HG02759 (cell line): Measurements from ENCODE around the gene MED16.
A peak's percentile ranks its signal among the peaks of the same experiment; 100 is the strongest.

ENCODE experiments used
- ATAC-seq: cut with Tn5 transposase; IDR thresholded peaks from one replicate; pipeline ENCODE4 v1.9.1; 2021; ENCODE audit warnings: mild to moderate bottlenecking, moderate library complexity; ENCODE audit not compliant: unreplicated experiment

MED16 gene

DNA sequence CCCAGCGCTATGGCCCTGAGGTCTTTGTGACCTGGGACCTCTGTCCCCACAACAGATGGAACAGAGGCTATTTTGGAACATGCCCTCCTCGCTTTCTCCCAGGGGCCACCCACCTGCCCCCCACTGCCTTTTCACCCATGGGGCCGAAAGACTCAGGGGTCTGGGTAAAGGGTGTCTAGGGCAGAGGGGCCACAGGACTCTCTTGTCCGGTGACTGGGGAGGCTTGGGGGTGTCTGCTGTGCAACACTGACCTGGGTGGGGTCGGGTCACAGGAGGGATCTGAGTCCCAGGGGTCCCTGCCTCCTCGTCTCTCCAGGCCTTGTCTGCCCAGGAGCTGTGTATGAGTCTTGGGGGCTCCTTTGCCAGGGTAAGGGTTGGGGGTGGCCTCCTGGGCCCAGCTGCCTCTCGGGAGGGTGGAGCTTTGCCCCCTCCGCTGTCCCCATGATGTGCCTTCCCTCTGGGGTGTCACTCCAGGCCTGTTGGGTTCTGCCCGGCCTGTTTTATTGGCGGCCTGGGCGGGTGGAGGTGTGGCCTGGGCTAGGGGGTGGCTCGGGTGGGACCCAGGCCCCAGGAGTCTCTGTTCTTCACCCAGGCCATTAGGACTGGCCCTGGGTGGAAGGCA lies 34.9 kb upstream of the MED16 start:
- no peak for ATAC-seq

DNA sequence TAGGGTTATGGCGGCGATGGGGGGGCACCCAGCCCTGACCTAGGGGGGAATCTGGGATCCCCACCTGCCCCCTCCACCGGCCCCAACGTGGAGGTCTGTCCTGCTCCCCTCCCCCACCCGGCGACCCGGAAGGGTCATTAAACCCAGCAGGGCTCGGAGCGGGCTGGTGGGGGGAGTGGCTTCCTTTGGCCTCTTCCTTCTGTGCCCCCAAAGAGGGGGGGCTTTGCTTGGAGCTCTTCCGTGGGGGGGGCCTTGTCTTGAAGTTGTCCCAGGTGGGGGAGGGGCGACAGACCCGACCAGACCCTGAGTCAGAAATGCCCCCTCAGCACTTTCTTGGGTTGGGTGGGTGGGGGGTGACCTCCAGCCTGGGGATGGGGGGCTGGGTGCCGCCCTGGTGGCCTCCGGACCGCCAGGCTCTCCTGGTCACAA lies 34.4 kb upstream of the MED16 start:
- ATAC-seq, result no peak

DNA sequence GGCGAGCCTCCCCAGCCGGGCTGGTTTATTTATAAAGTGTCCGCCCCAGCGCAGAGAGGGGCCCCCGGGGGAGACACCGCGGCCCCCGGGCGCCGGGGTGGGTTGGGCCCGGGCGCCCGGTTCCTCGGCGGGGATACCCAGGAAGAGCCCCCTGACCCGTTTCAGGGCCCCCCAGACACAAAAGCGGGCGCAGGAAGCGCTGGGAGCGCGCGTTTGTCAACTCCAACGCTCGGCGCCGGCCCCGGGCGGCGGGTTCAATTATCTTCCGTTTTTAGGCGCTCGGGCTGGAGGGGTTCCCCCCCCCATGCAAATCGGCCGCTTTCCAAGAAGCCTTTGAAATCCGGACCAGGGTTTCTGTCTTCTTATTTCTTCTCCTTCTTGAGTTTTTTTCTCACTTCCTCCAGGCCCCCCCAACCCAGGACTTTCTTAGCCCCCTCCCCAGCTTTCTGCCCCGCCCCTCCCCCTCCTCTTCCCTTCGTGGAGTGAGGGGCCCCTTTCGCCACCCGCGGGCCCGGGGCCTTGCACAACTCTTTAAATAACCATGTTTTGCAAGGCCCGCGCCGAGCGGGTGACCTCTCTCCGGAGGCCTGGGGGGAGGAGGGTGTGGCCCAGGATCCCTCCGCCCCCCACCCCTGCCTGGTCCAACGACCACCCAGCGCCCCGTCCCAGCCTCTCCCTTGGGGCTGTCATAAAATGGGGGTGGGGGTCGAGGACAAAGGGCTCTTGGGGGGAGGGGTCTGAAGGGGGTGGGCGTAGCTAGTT lies 33.8 kb upstream of the MED16 start:
- no peak for ATAC-seq

DNA sequence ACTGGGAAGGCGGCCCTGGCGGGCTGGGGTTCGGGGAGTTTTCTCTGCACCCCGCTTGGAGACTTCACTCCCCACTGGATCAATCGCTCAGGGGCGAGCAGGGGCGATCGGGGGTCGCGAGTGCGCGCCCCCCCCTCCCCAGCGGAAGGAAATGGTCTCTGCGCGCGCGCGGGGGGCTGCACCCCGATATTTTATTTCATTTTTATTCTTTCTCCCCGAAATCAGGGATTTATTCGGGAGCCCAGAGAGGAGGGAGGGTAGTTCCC lies 33.3 kb upstream of the MED16 start:
- no peak for ATAC-seq

DNA sequence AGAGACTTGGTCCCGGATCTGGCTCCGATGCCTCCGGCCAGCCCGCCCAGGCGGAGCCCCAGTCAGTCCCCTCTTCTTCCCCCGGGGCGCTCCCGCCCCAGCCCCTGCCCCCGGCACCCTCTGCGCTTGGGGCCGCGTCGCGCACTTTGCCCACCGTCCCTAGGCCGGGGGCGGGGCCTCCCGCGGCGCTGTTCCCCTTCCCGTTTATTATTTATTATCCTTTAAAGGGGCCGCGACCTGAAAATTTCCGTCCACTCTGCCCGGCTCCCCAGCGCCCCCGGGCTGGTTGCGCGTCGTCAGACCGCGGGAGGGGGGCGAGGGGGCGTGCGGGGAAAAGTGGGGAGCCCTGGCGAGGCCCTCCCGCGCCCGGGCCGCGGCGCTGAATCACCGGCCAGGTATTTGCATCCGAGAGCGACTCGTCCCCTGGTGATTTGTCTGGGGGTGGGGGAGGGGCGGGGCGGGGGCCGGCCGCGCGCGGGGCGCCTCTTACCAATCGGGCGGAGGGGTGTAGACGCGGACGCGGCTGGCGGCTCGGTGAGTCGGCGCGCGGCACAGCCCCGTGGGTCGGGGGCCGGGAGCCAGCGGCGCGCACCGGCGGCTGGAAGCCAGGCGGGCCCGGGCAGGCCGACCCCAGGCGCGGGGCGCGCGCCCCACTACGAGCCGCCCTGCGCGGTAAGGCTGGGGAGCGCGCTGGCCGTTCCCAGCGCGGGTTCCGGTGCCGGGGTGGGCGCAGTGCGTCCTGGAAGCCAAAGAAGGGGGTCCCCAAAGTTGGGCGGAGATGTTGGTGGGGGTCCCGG lies 32.7 kb upstream of the MED16 start, which contains the start of gene ARID3A:
Gene ARID3A (plus strand): TSS at position 510 of the 797 bp plus-strand sequence. CDS start 3,494 bp downstream, outside the sequence.
- peak; percentile 65 for ATAC-seq

DNA sequence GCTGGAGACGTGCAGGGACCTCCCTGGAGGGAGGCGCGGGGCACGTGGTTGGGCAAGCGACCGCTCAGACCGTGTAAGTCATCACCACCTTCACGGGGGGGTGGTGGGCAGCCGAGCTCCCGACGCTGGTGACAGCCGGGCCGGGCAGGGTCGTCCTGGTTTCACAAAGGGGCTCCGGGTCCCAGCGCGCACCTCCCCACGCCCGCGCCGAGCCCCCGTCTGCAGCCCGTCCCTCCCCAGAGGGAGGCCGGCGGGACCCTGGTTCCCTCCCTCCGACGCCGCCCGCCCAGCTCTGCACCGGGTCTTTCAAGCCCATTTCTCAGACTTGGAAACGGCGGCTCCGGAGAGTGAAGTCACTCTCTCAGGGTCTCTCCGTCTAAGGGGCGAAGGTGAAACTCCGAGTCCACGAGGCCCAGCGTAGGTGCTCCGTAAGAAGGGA lies 32.1 kb upstream of the MED16 start:
- ATAC-seq, result peak; percentile 44

DNA sequence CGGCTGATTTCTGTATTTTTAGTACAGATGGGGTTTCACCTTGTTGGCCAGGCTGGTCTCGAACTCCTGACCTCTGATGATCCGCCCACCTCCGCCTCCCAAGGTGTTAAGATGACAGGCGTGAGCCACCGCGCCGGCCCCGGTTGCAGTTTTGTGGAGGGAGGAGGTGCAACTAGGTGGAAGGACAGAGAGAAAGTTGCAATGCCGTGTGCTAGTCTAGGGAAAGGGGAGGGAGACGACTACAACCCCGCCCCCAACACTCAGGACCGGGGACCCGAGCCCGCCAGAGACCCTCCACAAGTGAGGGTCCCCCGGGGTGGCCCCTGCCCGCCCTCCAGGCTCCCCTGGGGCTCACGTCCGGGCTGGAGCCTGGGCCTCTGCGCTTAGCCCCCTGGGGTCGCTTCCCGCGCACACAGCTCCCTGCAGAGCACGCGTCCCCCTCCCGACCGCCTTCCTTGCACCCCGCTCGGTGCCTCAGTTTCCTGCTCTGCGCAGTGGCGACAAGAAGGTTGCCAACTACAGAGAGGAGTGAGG lies 31.6 kb upstream of the MED16 start:
- ATAC-seq, result no peak

DNA sequence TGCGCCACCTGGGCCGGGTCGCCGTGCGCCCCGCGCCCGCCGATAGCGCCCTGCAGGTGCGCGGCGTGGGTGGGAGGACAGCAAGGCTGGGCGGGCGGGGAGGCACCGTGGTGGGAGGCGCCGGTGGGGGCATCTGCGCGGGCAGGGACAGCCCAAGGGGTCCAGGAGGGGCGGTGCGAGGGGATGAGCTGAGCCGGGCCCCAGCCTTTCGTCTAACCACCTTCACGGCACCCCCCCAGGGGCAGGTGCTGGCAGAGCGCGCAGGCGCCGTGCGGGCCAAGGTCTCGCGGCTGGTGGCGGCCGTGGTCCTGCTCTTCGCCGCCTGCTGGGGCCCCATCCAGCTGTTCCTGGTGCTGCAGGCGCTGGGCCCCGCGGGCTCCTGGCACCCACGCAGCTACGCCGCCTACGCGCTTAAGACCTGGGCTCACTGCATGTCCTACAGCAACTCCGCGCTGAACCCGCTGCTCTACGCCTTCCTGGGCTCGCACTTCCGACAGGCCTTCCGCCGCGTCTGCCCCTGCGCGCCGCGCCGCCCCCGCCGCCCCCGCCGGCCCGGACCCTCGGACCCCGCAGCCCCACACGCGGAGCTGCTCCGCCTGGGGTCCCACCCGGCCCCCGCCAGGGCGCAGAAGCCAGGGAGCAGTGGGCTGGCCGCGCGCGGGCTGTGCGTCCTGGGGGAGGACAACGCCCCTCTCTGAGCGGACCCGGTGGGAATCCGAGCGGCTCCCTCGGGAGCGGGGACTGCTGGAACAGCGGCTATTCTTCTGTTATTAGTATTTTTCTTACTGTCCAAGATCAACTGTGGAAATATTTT lies 27.3 kb upstream of the MED16 start:
- ATAC-seq, result no peak

DNA sequence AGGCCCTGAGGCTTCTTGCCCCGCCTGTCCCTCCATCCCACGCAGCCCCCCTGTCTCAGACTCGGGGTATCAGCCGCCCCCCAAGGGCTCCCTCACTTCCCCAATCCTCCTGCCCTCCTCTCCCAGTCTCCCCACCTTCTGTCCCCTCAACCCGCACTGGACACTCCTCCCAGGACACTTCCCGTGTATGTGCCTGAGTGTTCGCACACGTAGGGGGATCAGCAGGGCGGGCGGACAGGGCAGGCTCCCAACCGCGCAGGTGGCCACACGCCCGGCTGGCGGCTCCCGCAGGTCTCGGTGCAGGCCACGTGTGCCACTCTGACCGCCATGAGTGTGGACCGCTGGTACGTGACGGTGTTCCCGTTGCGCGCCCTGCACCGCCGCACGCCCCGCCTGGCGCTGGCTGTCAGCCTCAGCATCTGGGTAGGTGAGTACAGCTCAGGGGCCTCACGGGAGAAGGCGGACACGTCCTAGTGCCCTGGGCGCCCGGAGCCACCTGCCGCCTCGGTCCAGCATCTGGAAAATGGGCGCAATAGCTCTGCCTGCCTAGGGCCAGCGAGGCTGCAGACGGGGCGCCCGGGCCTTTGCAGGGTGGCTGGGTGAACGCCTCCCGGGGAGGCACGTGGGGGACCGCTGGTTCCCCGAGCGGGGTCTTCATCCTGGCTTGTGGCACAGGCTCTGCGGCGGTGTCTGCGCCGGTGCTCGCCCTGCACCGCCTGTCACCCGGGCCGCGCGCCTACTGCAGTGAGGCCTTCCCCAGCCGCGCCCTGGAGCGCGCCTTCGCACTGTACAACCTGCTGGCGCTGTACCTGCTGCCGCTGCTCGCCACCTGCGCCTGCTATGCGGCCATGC lies 26.4 kb upstream of the MED16 start:
- ATAC-seq, result no peak

DNA sequence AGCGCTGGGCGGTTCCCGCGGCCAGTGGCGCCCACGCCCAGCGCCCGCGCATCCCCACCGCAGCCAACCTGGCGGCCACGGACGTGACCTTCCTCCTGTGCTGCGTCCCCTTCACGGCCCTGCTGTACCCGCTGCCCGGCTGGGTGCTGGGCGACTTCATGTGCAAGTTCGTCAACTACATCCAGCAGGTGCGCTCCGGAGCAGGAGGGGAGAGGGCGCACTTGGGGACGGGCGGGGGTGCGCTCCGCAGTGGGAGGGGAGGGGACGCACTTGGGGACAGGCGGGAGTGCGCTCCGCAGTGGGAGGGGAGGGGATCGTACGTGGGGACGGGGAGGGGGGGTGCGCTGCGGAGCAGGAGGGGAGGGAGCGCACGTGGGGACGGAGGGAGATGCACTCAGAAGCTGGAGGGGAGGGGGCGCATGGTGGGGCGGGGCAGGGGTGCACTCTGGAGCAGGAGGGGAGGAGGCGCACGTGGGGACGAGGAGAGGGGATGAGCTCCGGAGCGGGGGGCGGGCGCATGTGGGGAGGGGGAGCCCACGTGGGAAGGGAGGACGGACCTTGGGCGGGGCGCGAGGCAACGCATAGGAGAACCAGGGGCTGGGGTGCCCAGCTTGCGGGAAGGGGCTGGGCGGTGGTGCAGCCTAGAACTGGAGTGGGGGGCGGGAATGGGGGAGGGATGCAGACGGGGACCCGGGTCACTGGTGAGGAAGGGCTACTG lies 25.7 kb upstream of the MED16 start:
- no peak for ATAC-seq

DNA sequence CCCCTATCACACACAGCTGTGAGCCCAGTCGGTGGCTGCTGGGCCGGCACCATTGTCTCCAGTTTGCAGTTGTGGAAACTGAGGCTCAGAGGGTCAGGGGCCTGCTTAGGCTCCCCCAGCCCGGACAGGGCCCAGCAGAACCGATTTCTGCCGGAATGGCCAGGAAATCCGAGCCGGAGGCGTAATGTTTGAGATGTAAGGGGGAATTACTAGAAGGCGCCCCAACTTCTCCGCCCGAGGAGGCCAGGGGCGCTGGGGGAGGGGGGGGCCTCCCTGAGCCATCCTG lies 25.1 kb upstream of the MED16 start:
- no peak for ATAC-seq

DNA sequence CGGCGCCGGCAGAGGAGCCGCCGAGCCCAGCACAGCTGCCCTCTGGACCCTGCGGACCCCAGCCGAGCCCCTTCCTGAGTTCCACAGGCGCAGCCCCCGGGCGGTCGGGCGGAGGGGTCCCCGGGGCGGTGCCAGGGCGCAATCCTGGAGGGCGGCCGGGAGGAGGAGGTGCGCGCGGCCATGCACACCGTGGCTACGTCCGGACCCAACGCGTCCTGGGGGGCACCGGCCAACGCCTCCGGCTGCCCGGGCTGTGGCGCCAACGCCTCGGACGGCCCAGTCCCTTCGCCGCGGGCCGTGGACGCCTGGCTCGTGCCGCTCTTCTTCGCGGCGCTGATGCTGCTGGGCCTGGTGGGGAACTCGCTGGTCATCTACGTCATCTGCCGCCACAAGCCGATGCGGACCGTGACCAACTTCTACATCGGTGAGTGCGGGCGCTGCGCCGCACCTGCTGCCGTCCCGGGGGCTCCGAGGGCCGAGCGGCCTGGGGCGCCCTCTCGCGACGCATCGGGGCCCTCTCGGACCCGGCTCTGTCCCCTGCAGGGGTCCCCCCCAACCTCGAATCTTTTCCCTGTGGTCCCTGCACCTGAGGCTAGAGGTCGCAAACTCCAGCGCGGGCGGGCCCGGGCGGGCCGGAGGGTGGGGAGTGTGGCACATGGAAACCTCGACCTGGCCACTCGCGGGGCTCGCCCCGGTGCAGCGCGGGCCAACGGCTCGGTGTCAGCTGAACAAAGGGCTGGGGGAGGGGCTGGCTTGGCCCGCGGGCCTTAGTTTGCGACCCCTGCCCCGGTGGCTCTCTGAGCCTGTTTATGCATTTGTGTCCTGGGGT lies 24.6 kb upstream of the MED16 start, which contains the start of gene KISS1R:
Gene KISS1R (plus strand): TSS at position 11 of the 829 bp plus-strand sequence. CDS start 170 bp downstream, at position 181.
- no peak for ATAC-seq

DNA sequence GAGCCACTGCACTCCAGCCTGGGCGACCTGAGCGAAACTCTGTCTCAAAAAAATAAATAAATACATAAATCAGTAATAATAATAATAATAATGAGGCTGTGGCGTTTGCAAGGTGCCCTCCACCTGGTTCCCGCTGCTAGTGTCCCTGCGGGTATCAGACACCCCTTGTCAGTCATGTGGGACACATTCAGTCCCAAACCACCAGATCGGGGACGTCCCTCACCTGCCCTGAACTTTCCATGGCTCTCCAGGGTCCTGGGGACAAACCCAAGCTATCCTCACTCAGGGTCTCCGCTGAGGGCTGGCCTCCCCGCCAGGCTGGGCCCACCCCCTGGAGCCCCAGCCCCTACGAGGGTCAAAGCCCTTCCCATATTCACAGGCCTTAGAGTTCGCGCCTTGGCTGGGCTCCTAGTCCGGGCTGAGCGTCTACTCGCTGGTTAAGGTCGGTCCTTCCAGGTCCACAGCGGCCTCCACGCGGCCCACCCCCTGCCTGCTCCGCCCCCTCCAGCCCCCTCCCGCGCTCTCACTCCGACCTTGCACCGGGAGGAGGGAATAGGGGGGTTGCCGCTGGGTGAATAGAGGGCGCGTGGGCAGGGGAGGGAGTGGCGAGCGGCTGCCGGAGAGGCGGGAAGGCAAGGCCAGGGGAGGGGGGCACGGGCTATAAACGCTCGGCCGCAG lies 23.8 kb upstream of the MED16 start:
- no peak for ATAC-seq

DNA sequence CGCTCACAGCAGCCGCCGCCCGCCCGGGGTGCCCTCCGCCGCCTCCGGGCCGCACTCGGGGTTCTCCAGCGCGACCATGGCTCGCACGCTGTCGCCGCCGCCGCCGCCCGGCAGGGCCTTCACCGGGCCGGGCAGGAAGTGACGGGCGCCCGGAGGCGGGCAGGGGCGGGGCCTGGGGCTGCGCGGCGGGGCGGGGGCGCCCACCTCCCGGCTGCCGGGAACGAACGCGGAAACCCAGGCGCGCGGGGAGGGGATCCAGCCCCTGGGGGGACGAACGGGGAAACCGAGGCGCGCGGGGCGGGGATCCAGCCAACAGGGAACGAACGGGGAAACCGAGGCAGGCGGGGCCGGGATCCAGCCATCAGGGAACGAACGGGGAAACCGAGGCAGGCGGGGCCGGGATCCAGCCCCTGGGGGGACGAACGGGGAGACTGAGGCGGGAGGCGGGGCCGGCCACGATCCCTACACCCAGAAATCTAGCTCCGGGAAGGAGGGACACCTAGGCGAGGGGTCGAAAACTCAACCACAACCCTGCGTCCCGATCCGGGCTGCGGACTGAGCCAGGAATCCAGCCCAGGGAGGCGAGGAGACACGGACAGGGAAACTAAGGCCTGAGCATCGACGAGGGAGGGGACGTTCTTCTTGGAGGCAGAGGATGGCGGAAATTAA lies 20.2 kb upstream of the MED16 start, which contains the start of gene R3HDM4:
Gene R3HDM4 (minus strand): TSS at position 140 of the 669 bp plus-strand sequence. CDS start 62 bp downstream, at position 78.
- peak; percentile 68 for ATAC-seq

DNA sequence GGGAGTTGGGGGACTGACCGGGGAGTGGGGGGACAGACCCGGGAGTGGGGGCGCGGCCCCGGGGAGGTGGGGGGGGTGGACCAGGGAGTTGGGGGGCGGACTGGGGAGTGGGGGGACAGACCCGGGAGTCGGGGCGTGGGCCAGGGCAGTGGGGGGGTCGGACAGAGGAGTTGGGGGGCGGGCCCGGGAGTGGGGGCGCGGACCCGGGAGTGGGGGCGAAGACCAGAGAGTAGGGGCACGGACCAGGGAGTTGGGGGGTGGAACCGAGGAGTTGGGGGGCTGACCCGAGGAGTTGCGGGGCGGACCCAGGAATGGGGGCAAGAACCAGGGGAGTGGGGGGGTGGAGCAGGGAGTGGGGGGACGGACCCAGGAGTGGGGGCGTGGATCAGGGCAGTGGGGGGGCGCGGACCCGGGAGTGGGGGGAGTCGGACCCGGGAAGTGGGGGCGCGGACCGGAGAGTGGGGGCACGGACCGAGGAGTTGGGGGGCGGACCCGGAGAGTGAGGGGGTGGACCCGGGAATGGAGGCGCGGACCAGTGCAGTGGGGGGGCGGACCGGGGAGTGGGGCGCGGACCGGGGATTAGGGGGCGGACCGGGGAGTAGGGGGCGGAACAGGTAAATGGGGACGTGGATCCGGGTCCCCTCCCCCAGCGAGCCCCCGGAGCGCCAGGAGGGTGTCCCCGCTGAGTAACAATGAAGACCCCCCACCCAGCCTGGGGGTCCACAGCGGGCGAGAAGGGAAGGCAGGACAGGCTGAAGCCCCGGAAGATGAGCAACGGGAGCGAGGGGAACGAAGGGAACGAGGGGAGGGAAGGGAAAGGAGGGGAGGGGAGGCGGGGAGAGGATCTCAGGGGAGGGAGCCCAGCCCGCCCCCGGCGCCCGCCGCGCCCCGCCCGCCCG lies 19.4 kb upstream of the MED16 start:
- ATAC-seq, result peak; percentile 10
